ENCODE results near the gene ERC2.
A peak's percentile ranks its signal among the peaks of the same experiment; 100 is the strongest.

Gene ERC2

GRCh38 chr3:56164436-56164835, 303.8 kb downstream of the ERC2 start:
- DNase-seq = no peak

GRCh38 chr3:56157693-56158362, 310.4 kb downstream of the ERC2 start:
- no peak for DNase-seq

GRCh38 chr3:56154297-56154696, 314.0 kb downstream of the ERC2 start:
- DNase-seq = no peak

- no peak for DNase-seq
Observed at GRCh38 chr3:56147354-56147753, 320.9 kb downstream of the ERC2 start.

GRCh38 chr3:56145410-56145809, 322.9 kb downstream of the ERC2 start:
- no peak for DNase-seq

GRCh38 chr3:56144805-56145204, 323.5 kb downstream of the ERC2 start:
- no peak for DNase-seq

GRCh38 chr3:56137415-56137814, 330.9 kb downstream of the ERC2 start:
- peak; percentile 66 for DNase-seq

- no peak for DNase-seq
Observed at GRCh38 chr3:56136514-56136913, 331.8 kb downstream of the ERC2 start.

GRCh38 chr3:56135941-56136340, 332.3 kb downstream of the ERC2 start:
- DNase-seq = no peak

- DNase-seq = no peak
Observed at GRCh38 chr3:56133423-56133822, 334.8 kb downstream of the ERC2 start.

- DNase-seq = no peak
Observed at GRCh38 chr3:56132762-56133161, 335.5 kb downstream of the ERC2 start.

GRCh38 chr3:56131974-56132590, 336.2 kb downstream of the ERC2 start:
- DNase-seq = no peak

- no peak for DNase-seq
Observed at GRCh38 chr3:56130036-56130435, 338.2 kb downstream of the ERC2 start.

- DNase-seq = no peak
Observed at GRCh38 chr3:56126632-56127031, 341.6 kb downstream of the ERC2 start.

- no peak for DNase-seq
Observed at GRCh38 chr3:56125358-56126005, 342.8 kb downstream of the ERC2 start.

- DNase-seq = no peak
Observed at GRCh38 chr3:56124546-56124945, 343.7 kb downstream of the ERC2 start.

GRCh38 chr3:56123487-56123886, 344.8 kb downstream of the ERC2 start:
- DNase-seq = no peak

GRCh38 chr3:56122911-56123310, 345.4 kb downstream of the ERC2 start:
- DNase-seq = no peak

- DNase-seq = no peak
Observed at GRCh38 chr3:56121716-56122115, 346.6 kb downstream of the ERC2 start.

- no peak for DNase-seq
Observed at GRCh38 chr3:56119575-56120349, 348.5 kb downstream of the ERC2 start.

- no peak for DNase-seq
Observed at GRCh38 chr3:56118968-56119367, 349.3 kb downstream of the ERC2 start.

- no peak for DNase-seq
Observed at GRCh38 chr3:56115698-56116097, 352.6 kb downstream of the ERC2 start.

GRCh38 chr3:56115199-56115598, 353.1 kb downstream of the ERC2 start:
- DNase-seq = no peak

GRCh38 chr3:56113908-56114307, 354.4 kb downstream of the ERC2 start:
- DNase-seq = no peak

Measured in COR-L47 (cell line).